GM19351 (cell line): ENCODE data around the gene FGFRL1.

Experiments used
- ATAC-seq: cut with Tn5 transposase; IDR thresholded peaks from one replicate; pipeline ENCODE4 v1.9.1; 2021; ENCODE audit warnings: mild to moderate bottlenecking, moderate library complexity; ENCODE audit not compliant: unreplicated experiment

Gene FGFRL1

GRCh38 chr4:1062419-1062818 lies 51.0 kb downstream of the FGFRL1 start:
- ATAC-seq, result no peak

GRCh38 chr4:1065732-1066131 lies 54.3 kb downstream of the FGFRL1 start:
- no peak for ATAC-seq

GRCh38 chr4:1069394-1069793 lies 58.0 kb downstream of the FGFRL1 start:
- ATAC-seq, result no peak

DNA sequence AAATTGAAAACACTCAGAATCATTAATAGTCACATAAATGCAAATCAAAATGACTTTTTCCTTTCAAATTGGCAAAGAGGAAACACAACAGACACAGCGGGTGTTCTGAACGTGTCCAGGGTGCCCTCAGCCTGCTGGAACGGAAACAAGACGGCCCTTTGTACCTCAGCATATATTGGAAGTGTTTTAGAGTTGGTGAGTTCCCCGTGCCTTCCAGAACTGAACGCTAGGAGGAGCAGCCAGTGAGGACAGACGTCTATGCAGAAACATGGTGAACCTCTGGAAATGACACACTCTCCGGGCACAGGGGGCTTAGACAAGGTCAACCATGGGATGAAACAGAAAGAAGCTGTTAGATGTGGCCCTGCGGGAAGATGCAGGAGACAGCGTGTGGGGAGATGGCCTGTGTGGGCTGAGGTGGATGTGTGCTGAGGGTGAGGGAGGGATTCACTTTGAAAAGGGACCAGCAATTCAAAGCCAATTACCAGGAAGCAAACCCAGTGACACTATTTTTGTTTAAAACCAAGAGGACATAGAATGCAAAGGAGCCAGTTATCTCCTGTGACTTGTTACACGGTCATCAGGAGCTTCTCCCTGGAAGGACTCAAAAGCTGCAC lies 61.5 kb downstream of the FGFRL1 start:
- ATAC-seq, result peak; percentile 66

GRCh38 chr4:1074077-1074476 lies 62.7 kb downstream of the FGFRL1 start:
- no peak for ATAC-seq

DNA sequence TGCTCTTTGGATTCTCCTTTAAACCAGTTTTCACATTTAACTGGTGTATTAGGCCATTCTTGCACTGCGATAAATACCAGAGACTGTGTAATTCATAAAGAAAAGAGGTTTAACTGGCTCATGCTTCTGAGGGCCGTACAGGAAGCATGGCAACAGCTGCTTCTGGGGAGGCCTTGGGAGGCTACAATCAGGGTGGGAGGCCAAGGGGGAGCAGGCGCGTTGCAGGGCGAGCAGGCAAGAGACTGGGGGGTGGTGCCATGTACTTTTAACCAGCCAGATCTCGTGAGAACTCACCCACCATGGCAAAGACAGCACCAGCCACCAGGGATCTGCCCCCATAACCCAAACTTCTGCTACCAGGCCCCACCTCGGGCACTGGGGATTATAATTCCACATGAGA lies 63.8 kb downstream of the FGFRL1 start:
- no peak for ATAC-seq

- no peak for ATAC-seq
These were observed 64.6 kb downstream of the FGFRL1 start for GRCh38 chr4:1075809-1076699.
